ENCODE measurements around the gene GNAL.

The GNAL gene

DNA sequence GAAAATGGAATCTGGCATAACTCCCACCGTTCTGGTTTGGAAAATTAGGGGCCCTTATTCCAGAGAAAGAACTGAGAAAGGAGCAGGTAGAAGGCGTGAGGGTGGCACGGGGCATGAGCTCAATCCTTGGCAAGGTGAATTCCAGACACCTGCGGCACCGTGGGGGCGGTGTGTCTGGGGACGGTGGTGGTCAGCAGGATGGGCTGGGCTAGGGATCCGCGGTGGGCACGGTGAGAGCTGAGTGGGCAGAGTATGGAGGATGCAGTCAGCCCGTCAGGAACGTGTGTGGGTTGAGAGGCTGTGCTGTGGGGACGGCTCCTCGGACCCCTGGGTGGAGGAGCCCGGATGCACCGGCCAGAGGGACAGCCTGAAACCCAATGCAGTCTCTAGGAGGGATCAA lies 61.1 kb downstream of the GNAL start:
- Mint-ChIP-seq H3K4me1 (ENCODE audit: low read depth) (peaks cover 5% of the 10 kb centered on the region), H3K27me3 (ENCODE audit: low read depth) (peaks cover 71% of the 10 kb centered on the region), H3K27ac (no peak overlapping the region), H3K36me3 (ENCODE audit: low read depth) (no peaks in the 10 kb centered on the region), H3K4me3 (no peak overlapping the region), H3K9me3 (no peaks in the 10 kb centered on the region)
- DNase-seq (ENCODE audit: low spot score), result no peak

- DNase-seq (ENCODE audit: low spot score), result no peak
- H3K4me3 Mint-ChIP-seq, result peak overlapping the region; percentile 10
- no peak overlapping the region for H3K27ac Mint-ChIP-seq
- no peaks in the 10 kb centered on the region for H3K9me3 Mint-ChIP-seq
- no peaks in the 10 kb centered on the region for H3K36me3 Mint-ChIP-seq (ENCODE audit: low read depth)
- peaks cover 5% of the 10 kb centered on the region for H3K4me1 Mint-ChIP-seq (ENCODE audit: low read depth)
- peaks cover 71% of the 10 kb centered on the region for H3K27me3 Mint-ChIP-seq (ENCODE audit: low read depth)
These were observed 61.7 kb downstream of the GNAL start for GRCh38 chr18:11750581-11751310.

- H3K4me3 Mint-ChIP-seq, result peak overlapping the region; percentile 10
These were observed 62.5 kb downstream of the GNAL start for GRCh38 chr18:11751341-11752115.

DNA sequence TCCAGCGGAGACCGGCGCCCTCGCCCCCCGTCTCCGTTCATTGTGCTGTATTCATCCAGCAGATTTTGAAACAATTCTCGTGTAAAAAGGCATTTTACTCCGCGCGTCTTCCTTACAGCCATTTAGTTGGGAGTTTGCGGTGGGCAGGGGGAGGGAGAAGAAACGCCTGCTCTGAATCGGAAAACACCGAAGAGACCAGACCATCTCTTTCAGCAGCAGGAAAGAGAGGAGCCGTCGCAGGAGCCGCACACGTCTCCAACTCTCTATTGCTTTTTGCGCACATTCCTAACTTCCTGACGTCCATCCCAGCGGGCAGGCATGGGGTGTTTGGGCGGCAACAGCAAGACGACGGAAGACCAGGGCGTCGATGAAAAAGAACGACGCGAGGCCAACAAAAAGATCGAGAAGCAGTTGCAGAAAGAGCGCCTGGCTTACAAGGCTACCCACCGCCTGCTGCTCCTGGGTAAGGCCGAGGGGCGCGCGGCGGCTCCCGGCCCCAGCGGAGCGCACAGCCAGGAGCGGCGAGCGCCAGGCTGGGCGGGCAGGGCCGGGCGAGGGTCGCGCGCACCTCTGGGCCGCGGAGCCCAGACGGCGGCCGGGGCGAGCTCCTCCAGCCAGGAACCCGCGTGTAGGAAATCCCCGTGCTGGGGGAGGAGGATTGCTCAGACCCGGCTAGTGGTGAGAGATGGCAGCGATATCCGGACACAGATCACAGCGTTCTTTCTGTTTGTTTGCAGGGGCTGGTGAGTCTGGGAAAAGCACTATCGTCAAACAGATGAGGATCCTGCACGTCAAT lies 63.2 kb downstream of the GNAL start:
- Mint-ChIP-seq H3K36me3 (ENCODE audit: low read depth) (no peaks in the 10 kb centered on the region), H3K4me1 (ENCODE audit: low read depth) (peaks cover 5% of the 10 kb centered on the region), H3K9me3 (no peaks in the 10 kb centered on the region), H3K4me3 (peak overlapping the region; percentile 80), H3K27ac (no peak overlapping the region), H3K27me3 (ENCODE audit: low read depth) (peaks cover 64% of the 10 kb centered on the region)
- DNase-seq (ENCODE audit: low spot score), result peak; percentile 23

More at GRCh38 chr18:11751341-11752115, 62.5 kb downstream of the GNAL start:
- no peak for DNase-seq (ENCODE audit: low spot score)
- Mint-ChIP-seq H3K4me1 (ENCODE audit: low read depth) (peaks cover 5% of the 10 kb centered on the region), H3K27ac (no peak overlapping the region), H3K9me3 (no peaks in the 10 kb centered on the region), H3K36me3 (ENCODE audit: low read depth) (no peaks in the 10 kb centered on the region), H3K27me3 (ENCODE audit: low read depth) (peaks cover 68% of the 10 kb centered on the region)

DNA sequence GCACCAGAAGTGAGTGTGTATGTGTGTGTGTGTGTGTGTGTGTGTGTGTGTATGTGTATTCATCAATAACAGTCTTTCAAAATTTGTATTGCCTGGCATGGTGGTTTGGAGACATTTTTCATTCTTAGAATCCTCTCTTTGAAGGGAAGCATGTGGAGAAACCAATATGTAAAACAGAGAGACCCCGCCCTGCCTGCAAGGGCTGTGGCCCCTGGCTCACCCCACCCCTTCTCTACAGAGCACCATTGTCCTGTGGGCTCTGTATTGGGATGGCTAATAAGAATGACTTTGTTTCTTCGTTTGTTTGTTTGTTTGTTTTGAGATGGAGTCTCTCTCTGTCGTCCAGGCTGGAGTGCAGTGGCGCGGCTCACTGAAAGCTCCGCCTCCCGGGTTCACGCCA lies 65.9 kb downstream of the GNAL start:
- H3K4me3 Mint-ChIP-seq, result no peak overlapping the region
- H3K27ac Mint-ChIP-seq, result no peak overlapping the region
- peaks cover 54% of the 10 kb centered on the region for H3K27me3 Mint-ChIP-seq (ENCODE audit: low read depth)
- H3K4me1 Mint-ChIP-seq (ENCODE audit: low read depth), result peaks cover 5% of the 10 kb centered on the region
- no peaks in the 10 kb centered on the region for H3K9me3 Mint-ChIP-seq
- no peaks in the 10 kb centered on the region for H3K36me3 Mint-ChIP-seq (ENCODE audit: low read depth)
- DNase-seq (ENCODE audit: low spot score), result no peak

GRCh38 chr18:11757084-11757590 lies 68.1 kb downstream of the GNAL start:
- H3K27ac Mint-ChIP-seq, result no peak overlapping the region
- H3K4me1 Mint-ChIP-seq (ENCODE audit: low read depth), result peaks cover 4% of the 10 kb centered on the region
- H3K4me3 Mint-ChIP-seq, result no peak overlapping the region
- no peaks in the 10 kb centered on the region for H3K9me3 Mint-ChIP-seq
- no peaks in the 10 kb centered on the region for H3K36me3 Mint-ChIP-seq (ENCODE audit: low read depth)
- peaks cover 38% of the 10 kb centered on the region for H3K27me3 Mint-ChIP-seq (ENCODE audit: low read depth)
- DNase-seq (ENCODE audit: low spot score), result no peak

DNA sequence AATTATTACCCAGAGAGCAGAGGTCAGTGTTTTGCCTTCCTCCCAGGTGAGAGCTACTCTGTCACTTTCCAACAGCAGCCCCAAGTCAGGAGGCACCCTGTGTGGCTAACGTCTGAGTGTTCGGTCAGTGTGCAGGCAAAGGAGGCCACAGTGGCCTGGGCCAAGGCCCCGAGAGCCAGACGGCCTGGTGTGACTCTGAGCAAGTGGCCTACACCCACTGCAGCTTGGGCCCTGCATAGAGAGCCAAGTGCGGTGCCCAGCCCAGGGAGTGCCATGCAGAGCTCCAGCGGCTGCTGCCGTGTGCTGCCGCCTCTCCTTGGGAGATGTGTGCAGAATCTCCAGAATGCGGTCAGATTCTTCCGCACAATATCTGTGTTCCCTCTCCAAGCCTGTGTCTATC lies 70.4 kb downstream of the GNAL start:
- H3K27me3 Mint-ChIP-seq (ENCODE audit: low read depth), result peaks cover 18% of the 10 kb centered on the region
- no peak overlapping the region for H3K4me3 Mint-ChIP-seq
- H3K27ac Mint-ChIP-seq, result no peak overlapping the region
- no peaks in the 10 kb centered on the region for H3K9me3 Mint-ChIP-seq
- no peaks in the 10 kb centered on the region for H3K4me1 Mint-ChIP-seq (ENCODE audit: low read depth)
- H3K36me3 Mint-ChIP-seq (ENCODE audit: low read depth), result no peaks in the 10 kb centered on the region
- DNase-seq (ENCODE audit: low spot score), result no peak

DNA sequence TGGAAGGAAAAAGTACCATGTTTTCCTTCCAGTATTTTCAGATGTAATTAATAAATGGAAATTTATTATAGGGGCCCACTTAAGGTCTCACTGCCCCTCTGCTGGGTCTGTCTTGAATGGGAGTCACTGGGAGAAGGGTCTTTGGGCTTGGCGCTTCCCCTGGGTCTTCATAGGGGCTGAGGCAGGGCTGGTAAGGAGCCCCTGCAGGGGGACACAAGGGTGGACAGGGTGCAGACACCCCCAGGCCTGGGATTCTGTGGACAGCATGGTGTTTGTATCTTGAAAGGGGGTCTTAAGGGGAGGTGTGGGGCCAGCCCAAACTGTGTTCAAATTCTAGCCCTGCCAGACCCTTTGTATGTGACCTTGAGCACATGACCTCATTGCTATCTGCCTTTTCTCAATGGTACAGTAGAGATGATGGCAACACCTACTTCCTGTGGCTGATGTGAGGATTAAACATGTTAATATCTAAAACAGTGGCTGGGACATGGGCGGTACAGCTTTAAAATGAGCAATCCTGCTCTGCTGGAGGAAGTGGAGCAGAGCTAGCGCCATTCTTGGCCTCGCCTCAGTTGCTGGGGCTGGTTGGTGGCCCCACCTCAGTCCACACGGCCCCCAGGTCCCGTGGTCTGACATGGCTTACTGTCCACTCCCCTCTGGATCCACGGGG lies 71.6 kb downstream of the GNAL start:
- no peaks in the 10 kb centered on the region for H3K4me1 Mint-ChIP-seq (ENCODE audit: low read depth)
- H3K36me3 Mint-ChIP-seq (ENCODE audit: low read depth), result no peaks in the 10 kb centered on the region
- no peaks in the 10 kb centered on the region for H3K9me3 Mint-ChIP-seq
- no peak for DNase-seq (ENCODE audit: low spot score)
- no peak overlapping the region for H3K4me3 Mint-ChIP-seq
- H3K27ac Mint-ChIP-seq, result no peak overlapping the region
- H3K27me3 Mint-ChIP-seq (ENCODE audit: low read depth), result peaks cover 13% of the 10 kb centered on the region

DNA sequence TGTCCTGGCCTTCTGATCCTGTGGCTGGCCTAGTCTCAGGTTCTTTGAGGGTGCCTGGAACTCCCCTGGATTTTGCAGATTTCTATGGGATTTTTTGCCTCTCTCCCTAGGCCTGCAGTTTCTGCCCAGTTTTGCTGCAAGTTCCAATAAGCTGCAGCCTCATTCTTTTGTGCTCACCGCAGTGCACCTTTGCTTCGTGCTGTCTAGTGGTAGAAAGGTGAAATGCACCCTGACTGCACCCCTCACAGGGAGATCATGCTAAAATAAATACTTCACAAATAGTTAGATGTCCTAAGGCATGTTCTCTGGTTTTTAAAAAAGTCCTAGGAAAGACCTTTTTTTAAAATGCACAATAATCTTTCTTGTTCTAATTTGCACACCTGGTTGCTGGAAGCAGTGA lies 72.5 kb downstream of the GNAL start:
- no peak for DNase-seq (ENCODE audit: low spot score)
- H3K9me3 Mint-ChIP-seq, result no peaks in the 10 kb centered on the region
- H3K36me3 Mint-ChIP-seq (ENCODE audit: low read depth), result no peaks in the 10 kb centered on the region
- peaks cover 10% of the 10 kb centered on the region for H3K27me3 Mint-ChIP-seq (ENCODE audit: low read depth)
- H3K4me3 Mint-ChIP-seq, result no peak overlapping the region
- H3K4me1 Mint-ChIP-seq (ENCODE audit: low read depth), result no peaks in the 10 kb centered on the region
- no peak overlapping the region for H3K27ac Mint-ChIP-seq

- no peaks in the 10 kb centered on the region for H3K4me1 Mint-ChIP-seq (ENCODE audit: low read depth)
- H3K9me3 Mint-ChIP-seq, result no peaks in the 10 kb centered on the region
- no peak overlapping the region for H3K4me3 Mint-ChIP-seq
- H3K27me3 Mint-ChIP-seq (ENCODE audit: low read depth), result peaks cover 7% of the 10 kb centered on the region
- H3K36me3 Mint-ChIP-seq (ENCODE audit: low read depth), result no peaks in the 10 kb centered on the region
- no peak overlapping the region for H3K27ac Mint-ChIP-seq
- DNase-seq (ENCODE audit: low spot score), result no peak
These were observed 73.4 kb downstream of the GNAL start for GRCh38 chr18:11762429-11762828.

DNA sequence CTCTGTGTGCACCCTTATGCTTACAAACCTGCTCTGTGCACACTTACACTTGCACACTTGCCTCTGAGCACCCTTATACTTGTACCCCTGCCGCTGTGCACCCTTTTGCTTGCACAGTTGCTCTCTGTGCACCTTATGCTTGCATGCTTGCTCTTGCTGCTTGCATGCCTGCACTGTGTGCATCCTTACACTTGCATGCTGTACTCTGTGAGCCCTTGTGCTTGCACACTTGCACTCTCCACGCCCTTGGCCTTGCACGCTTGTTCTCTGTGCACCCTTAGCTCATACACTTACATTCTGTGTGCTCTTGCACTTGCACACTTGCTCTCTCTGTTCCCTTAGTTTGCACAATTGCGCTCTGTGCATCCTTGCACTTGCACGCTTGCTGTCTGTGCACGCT lies 78.3 kb downstream of the GNAL start:
- no peak for DNase-seq (ENCODE audit: low spot score)
- Mint-ChIP-seq H3K27me3 (ENCODE audit: low read depth) (peaks cover 8% of the 10 kb centered on the region), H3K27ac (no peak overlapping the region), H3K4me3 (no peak overlapping the region), H3K4me1 (ENCODE audit: low read depth) (no peaks in the 10 kb centered on the region), H3K9me3 (no peaks in the 10 kb centered on the region), H3K36me3 (ENCODE audit: low read depth) (no peaks in the 10 kb centered on the region)

DNA sequence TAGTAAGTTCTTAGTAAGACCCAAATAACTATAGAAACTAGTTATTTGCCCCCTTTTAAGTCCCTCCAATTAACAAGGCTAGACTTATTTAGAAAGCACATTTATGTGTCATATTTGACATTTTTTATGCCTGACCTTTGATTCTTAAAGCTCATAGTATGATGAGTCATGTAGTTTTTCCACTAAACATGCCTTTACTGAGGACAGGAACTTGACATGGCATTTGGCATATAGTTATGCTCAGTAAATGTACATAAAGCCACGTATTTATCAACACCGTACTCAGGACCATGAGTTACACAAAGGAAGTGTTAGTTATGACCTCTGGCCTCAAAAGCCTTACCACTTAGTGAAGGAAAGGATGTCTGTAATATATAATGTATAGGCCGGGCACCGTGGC lies 78.9 kb downstream of the GNAL start:
- Mint-ChIP-seq H3K27ac (no peak overlapping the region), H3K4me3 (no peak overlapping the region), H3K27me3 (ENCODE audit: low read depth) (peaks cover 8% of the 10 kb centered on the region), H3K9me3 (no peaks in the 10 kb centered on the region), H3K4me1 (ENCODE audit: low read depth) (no peaks in the 10 kb centered on the region), H3K36me3 (ENCODE audit: low read depth) (no peaks in the 10 kb centered on the region)
- DNase-seq (ENCODE audit: low spot score), result no peak

DNA sequence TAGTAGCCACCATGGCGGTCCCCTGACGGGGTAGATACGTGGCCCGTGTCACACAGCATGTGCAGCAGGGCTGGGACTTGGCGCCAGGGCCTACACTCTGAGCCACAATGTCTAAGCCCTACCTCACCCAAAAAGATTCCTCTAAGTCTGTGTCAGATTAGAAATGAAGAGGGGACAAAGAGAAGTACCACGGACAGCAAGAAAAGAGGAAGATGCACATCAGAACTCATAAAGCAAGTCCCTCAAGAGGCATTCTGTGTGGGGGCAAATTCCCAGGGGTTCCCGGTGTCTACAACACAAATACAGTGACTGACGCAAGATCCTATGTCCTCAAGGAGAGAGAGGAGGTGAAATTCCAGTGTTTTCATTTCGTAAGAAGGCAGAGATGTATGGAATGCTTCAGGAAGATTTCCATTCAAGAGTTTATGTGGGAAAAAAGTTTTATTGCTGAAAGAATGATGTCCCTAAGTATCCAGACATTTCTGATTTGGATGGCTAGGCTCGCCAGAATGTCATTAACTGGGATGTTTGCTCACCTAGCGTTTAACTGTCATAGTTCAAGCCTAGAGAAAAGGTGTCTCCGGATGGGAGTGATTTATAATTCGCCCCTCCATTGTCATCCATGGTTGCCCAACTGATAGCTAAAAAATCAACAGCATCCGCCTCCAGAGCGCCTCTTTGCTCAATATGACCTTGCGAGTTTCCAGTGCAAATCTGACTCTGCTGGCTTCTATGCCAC lies 86.5 kb downstream of the GNAL start:
- H3K9me3 Mint-ChIP-seq, result no peaks in the 10 kb centered on the region
- H3K27me3 Mint-ChIP-seq (ENCODE audit: low read depth), result peaks cover 15% of the 10 kb centered on the region

More for the DNA sequence above, 86.5 kb downstream of the GNAL start:
- H3K36me3 Mint-ChIP-seq (ENCODE audit: low read depth), result no peaks in the 10 kb centered on the region
- no peaks in the 10 kb centered on the region for H3K4me1 Mint-ChIP-seq (ENCODE audit: low read depth)
- H3K27ac Mint-ChIP-seq, result no peak overlapping the region
- no peak overlapping the region for H3K4me3 Mint-ChIP-seq
- no peak for DNase-seq (ENCODE audit: low spot score)

All from T-helper 2 cell treated with Interferon-gamma antibody and Interleukin-4, amounts not matched to agents 5 μg/mL and 100 μg/mL, for 36 hours (primary cell).